Activated T-cell treated with anti-CD3 and anti-CD28 coated beads for 1 hour (primary cell): ENCODE measurements around the gene CENPB.
A peak's percentile ranks its signal among the peaks of the same experiment; 100 is the strongest.
"Not testable (repeated sequence)": the region's sequence is repeated elsewhere in the genome, so short reads cannot be mapped to it uniquely, and the experiment has no call there.

Experiments
- DNase-seq: peaks from one replicate; pipeline ENCODE4 v3.0.0-alpha.2; 2020; ENCODE audit warnings: low read depth

Gene CENPB

DNA sequence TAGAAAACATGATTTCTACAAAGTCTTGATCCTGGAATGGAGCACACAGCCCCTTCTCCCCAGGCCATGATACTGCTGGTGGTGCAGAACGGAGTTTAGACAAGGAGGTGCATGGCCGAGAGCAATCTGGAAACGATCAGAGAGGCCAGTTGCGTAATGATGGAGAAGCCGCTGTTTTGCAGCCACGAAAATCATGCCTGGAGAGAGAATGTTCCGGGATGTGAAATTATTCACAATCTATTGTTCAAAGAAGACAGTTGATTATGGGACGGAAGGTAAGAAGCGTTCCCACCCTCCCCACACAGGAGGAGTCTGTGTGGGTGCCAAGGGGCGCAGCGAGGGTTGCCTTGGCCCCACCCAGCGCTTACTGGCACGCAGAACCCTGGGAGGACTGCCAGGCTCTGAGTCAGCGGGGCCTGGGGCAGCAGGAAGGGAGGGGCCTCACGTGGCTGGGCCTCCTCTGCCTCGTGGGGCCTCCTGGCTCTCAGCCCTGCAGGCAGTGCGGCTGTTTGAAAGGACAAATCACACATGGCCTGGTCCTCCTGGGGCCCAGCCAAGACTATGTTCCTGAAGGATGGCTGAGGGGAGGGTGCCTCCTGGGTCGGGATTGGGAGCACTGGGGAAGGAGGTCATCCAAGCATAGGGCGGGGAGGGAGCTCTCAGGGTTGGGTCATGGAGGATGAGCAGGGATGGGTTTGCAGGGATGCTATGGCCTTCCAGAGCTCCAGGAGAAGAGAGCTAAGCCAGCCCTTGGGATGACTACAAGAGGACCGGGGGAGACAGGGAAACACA, 25.1 kb upstream of the CENPB start:
- DNase-seq: peak; percentile 90

DNA sequence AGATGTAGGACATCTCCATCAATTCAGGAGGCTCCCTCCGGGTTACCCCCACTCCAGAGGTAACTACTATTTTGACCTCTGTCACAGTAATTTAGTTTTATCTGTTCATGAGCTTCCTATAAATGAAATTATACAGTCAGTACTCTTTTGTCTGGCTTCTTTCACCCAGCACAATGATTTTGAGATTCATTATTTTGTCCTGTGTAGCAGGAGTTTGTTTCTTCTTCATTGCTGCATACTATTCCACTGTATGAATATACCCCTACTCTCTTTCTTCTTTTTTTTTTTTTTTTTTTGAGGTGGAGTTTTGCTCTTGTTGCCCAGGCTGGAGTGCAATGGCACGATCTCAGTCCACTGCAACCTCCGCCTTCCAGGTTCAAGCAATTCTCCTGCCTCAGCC, 22.0 kb upstream of the CENPB start:
- no peak for DNase-seq

DNA sequence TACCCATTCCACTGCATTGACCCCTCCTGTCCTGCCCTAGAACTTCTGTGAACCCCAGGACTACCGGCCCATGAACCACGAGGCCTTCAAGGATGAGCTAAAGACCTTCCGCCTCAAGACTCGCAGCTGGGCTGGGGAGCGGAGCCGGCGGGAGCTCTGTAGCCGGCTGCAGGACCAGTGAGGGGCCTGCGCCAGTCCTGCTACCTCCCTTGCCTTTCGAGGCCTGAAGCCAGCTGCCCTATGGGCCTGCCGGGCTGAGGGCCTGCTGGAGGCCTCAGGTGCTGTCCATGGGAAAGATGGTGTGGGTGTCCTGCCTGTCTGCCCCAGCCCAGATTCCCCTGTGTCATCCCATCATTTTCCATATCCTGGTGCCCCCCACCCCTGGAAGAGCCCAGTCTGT, 18.2 kb upstream of the CENPB start:
- no peak for DNase-seq

DNA sequence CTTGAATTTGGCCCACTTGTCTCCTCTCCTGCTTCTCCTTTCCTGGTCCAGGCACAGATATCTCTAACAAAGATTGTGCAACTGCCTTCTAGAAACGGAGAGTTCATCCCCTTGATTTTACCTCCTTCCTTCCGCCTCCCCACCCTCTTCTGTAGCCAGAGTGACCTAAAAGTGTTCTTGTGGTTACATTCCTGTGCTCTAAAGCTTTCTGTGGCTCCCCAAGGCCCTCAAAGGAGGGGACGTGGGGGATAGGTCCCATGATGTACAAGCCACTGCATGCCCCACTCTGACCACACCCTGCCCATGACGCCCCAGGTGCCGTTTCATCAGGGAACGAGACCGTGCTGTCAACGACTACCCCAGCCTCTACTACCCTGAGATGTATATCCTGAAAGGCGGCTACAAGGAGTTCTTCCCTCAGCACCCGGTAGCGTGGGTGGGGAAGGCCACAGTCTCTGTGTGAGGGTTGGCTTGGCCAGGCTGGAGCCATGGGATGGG, 17.8 kb upstream of the CENPB start:
- no peak for DNase-seq

DNA sequence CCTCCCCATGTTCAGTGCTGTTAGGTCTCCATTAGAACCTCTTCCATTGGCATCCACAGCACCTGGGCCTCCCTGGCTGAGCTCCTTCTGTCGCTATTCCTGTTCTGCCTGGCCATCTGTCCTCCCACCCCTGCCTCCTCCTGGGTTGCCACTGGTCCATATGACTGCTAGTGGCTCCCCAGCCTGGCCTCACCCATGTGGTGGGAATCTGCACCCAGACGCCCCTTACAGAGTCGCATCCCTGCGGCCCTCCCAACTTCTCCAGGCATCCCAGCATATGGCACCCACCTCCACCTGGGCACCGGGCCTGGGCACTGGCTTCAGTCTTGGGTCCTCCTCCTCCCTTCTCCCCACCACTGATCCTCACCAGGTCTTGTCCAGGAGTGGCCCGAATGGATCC, 17.3 kb upstream of the CENPB start:
- no peak for DNase-seq

DNA sequence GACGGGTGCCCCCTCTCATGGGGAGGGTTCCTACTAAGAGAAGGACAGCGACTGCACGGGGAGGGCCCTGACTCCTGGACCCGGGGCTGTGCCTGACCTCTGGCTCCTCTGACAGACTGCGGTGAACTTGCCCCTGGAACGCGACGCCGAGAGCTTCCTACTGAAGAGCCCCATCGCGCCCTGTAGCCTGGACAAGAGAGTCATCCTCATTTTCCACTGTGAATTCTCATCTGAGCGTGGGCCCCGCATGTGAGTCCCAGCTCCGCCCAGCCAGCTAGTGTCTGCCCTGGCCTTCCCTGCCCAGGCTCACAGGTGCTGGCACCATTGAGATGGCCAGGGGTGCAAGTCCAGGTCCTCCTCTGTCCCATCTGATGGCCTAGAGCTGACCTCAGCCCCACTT, 16.7 kb upstream of the CENPB start:
- no peak for DNase-seq

DNA sequence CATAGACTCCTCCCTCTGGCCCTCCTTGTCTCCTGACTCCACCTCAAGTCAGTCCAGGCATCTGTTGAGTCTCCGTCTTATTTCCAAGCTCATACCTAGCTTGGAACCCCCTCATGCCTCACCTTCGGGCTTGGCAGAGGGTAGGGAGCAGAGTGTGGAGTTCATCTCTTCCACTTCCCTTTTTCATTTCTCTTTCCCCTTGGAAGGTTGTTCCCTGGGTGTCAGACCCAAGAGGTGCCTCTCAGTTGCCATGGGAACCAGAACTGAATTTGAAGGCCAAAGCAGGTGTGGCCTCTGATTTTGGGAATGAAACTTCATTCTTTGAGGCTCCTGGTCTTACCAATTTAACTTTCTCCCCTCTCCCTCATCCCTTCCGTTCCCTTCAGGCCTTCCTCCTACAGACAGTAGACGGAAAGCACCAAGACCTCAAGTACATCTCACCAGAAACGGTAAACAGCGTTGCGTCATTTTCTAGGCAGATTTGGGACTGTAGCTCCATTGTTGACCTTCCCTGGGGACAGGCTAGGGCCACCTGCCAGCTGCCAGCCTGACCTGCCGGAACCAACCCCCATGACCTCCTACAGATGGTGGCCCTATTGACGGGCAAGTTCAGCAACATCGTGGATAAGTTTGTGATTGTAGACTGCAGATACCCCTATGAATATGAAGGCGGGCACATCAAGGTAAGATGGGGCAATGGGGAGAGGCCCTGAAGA, 16.1 kb upstream of the CENPB start:
- no peak for DNase-seq

DNA sequence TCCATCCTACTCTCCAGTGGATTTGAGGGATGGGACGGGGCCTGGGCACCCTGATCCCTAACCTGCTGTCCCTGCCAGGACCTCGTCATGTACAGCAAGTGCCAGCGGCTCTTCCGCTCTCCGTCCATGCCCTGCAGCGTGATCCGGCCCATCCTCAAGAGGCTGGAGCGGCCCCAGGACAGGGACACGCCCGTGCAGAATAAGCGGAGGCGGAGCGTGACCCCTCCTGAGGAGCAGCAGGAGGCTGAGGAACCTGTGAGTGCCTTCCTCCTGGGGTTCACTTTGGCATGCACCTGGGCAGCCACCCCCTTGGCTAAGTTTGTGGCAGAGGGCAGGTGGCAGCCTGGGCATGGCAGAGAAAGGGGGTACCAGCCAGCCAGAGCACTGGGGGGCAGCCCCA, 15.3 kb upstream of the CENPB start:
- DNase-seq: no peak

DNA sequence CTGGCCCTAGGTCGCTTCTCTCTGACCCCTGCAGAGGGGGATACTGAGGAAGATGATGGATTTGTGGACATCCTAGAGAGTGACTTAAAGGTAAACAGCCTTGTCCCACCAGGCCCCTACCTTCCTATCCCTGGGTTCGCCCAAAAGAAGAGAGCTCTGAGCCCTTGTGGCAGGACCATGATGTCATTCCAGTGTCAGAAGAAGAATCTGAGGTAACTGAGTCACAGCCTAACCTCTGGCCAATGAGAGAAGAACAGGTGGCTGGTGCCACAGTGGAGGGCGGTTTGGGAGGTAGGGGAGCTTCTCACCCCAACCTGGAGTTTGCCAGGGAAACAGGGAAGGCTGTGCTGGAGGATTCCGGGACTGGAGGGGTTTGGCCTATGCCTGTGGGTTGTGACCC, 14.8 kb upstream of the CENPB start:
- no peak for DNase-seq

DNA sequence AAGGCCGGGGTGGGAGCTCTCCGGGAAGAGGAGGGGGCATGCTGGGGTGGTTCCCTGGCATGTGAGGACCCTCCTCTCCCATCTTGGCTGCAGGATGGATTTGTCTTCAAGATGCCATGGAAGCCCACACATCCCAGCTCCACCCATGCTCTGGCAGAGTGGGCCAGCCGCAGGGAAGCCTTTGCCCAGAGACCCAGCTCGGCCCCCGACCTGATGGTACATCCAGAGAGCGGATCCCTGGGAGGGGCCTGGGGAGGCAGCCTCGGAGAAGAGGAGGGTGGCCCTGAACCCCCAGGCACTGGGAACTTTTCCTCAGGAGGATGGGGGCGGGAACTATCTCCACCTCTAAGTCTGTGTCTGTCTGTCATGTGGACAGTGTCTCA, 14.3 kb upstream of the CENPB start:
- DNase-seq: no peak

DNA sequence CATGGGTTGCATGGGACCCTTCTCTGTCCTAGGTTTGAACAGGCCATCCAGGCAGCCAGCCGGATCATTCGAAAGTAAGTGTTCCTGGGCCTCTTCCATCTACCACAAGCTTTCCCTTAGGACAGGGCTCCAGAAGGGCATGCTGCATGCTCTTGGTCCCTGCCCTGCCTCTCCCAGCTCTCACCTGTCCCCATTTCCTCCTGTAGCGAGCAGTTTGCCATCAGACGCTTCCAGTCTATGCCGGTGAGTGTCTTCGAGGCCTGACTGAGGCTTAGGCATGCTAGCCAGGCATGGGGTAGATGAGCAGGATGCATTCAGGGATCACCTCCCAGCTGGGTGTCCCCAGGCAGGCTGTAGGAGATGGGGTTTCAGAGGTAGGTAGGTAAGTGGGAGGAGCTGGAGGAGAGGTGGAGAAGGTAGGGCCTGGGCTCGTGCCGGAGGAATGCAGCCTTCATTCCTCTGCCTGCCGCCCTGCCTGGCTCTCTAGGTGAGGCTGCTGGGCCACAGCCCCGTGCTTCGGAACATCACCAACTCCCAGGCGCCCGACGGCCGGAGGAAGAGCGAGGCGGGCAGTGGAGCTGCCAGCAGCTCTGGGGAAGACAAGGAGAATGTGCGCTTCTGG, 13.8 kb upstream of the CENPB start:
- DNase-seq: no peak

DNA sequence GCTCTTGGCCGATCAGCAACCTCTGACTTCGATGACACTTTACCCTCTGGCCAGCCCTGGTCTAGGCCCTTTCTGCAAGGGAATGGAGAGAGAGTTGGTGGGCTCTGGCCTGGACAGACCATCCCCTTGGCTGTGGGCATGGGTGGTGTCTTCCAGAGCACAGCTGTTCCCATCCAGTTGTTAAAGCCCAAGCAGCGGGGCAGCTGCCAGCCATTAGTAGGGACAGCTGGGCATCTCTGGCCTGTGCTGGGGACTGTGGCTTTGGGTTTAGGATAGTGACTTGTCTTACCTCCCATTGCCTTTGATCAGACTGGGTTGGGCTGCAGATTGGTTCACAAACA, 12.3 kb upstream of the CENPB start:
- no peak for DNase-seq

DNA sequence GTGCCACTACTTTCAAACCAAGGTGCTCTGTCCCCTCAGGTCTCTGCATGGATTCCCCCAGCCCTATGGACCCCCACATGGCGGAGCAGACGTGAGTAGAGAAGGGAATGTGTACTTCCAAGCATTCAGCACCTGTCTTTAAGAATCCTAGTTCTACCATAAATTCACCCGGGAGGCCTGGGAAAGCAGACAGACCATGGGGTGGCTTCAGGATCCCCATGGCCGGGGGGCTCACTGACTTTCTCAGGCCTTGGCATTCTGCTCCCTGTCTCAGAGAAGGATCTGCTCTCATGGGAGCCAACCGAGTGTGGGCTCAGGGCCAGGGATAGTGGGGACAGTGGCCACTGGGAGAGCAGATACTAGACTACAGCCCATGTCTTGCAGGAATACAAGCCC, 11.8 kb upstream of the CENPB start:
- DNase-seq: no peak

DNA sequence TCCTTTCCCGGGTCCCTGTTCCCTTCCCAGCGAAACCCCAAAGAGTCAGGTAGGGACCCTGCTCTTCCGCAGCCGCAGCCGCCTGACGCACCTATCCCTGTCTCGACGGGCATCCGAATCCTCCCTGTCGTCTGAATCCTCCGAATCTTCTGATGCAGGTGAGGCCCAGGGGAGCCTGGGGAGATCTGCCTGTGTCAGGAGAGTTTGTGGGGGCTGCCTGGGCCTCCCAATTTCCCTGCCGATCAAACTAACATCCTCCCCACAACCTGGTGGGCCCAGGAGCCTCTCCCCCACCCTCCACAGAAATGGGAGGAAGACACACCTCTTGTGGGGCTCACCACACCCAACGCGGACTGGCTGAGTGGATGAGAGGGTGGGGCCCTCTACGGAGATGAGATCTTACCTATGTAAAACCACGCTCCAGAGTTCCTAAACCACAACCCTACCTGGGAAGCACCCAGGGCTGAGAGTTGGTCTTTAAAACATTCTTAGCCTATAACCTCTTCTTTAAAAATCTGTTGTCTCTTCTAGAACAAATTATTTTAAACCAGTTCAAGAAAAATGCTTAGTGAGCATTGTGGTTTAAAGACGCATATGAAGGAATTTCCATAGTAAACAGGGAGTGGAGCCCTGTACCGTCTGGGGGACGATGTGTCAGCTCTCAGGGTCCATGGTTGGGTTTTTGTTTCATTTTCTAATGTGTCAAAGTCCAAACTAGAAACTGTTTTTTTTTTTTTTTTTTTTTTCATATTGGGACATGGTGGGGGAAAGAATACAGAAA, 11.2 kb upstream of the CENPB start:
- DNase-seq: no peak

DNA sequence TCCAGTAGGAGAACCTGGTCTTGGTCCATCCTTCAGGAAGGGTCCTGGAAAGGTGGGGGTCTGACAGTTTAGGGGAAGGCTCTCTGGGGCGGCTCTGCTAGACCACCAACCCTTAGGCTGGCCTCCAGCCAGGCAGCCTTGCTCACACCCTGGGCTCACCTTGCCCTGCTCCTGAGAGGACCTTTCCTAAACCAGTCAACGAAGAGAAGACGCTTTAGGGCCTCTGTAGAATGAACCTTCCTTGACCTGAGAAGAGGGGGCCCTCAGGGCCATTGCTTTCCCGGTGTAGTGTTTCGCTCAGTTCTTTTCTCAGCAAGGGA, 10.6 kb upstream of the CENPB start:
- no peak for DNase-seq

DNA sequence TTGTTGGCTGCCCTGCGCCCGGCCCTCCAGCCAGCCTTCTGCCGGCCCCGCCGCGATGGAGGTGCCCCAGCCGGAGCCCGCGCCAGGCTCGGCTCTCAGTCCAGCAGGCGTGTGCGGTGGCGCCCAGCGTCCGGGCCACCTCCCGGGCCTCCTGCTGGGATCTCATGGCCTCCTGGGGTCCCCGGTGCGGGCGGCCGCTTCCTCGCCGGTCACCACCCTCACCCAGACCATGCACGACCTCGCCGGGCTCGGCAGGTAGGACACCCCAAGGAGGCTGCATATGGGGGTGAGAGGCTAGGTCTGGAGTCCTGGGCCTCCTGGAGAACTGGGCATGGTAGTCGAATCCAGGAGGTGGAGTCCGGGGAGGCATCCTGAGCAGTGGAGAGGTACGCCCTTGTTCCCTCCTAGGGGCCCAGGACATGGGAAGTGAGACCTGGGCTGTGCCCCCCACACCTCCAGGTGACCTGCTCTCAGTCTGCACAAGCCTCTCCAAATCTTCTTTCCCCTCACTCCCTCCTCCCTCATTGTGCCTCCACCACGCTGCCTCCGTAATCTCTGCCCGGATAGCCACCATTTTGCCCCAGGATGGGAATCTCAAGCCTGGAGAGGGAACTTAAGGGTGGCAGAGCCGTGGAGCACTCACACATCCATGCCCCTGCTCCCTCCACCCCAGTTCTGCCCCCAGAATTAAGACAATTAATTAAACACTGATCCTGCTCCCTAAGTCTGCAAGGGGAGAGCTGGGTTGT, 10.1 kb upstream of the CENPB start:
- no peak for DNase-seq

DNA sequence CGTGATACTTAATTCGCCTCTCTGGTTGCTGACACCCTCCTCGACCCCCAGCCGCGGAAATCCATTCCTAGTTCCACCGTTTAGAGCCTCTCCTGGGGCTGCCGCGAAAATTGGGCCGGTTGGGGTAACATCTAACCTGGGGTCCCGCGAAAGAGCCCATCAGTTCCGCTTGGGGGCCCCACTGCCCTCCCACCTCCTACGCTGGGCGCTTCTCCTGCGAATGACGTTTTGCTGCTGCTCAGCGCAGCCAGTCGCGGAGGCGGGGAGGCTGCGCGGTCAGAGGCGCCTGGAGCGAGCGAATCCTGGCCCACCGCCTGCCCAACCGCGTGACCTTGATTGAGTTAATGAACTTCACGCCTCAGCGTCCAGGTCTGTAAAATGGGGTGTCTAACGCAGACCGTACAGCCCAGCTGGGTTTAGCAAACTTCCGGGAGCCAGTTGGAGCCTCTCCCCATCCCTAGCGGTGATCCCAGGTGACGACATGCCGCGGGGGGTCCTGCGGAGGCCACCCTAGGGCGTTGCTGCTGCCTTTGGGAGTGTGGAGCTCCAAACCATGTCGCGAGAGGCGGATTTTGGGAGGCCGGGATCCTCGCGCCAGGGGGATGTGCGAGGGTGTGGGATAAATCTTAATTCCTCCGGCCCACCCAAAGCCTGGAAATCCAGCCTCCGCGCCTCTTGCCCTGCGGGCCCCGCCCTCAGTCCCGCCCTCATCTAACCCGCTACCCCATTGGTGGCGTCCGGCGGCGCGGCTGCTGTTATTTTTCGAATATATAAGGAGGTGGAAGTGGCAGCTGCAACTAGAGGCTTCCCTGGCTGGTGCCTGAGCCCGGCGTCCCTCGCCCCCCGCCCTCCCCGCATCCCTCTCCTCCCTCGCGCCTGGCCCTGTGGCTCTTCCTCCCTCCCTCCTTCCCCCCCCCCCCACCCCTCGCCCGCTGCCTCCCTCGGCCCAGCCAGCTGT, 9.2 kb upstream of the CENPB start, which contains the start of gene CDC25B:
Gene CDC25B, plus strand, starts transcription at position 800 of the 958 bp plus-strand sequence. CDS start 222 bp downstream, outside the sequence.
- peak; percentile 89 for DNase-seq

DNA sequence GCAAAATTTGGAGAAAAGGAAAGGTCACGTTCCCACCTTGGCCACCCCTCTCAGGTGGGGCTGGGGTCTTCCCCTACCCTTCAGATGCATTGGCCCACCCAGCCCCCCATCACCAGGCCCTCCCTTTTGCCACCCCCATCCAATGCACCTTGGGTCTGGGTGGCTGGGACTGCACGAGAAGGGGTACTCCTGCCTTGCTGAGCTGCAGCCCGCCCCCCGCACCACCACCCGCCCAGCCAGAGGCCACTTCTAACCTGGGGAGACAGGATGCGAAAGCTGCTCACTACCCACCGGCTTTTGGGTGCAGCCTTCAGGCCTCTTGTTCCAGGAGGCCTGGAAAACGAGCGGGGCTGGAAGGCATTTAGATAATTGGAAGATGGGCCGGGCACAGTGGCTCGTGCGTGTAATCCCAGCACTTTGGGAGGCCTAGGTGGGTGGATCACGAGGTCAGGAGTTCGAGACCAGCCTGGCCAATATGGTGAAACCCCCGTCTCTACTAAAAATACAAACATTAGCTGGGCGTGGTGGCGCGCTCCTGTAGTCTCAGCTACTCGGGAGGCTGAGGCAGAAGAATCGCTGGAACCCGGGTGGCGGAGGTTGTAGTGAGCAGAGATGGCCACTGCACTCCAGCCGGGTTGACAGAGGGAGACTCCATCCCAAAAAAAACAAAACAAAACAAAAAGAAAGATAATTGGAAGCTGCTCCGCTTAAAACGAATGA, 8.3 kb upstream of the CENPB start:
- DNase-seq: no peak

DNA sequence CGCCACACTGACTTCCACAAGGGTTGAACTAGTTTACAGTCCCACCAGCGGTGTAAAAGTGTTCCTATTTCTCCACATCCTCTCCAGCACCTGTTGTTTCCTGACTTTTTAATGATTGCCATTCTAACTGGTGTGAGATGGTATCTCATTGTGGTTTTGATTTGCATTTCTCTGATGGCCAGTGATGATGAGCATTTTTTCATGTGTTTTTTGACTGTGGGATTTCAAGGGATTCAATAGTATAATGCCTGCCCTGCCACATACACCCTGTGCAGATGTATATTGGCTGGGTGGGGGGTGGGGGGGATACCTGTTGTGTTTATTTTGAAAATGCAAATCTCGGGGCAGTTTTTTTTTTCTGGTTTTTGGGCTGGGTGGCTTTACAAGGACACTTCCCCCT, 7.6 kb upstream of the CENPB start:
- DNase-seq: not testable (repeated sequence)

DNA sequence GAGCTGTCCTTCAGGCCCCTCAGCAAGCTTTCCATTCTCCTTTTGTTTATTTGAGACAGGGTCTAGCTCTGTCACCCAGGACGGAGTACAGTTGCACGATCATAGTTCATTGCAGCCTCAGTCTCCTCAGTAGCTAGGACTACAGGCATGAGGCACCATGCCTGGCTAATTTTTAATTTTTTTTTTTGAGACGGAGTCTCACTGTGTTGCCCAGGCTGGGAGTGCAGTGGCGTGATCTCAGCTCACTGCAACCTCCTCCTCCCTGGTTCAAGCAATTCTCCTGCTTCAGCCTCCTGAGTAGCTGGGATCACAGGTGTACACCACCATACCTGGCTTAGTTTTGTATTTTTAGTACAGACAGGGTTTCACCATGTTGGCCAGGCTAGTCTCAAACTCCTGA, 2.7 kb upstream of the CENPB start:
- DNase-seq: not testable (repeated sequence)
